IPS-NIHi7 (cell line): ENCODE results near the gene INTS6.

Source experiments
- DNase-seq: peaks from one replicate; pipeline ENCODE4 v3.0.0; 2012; ENCODE audit warnings: mixed read lengths; ENCODE audit errors: extremely low spot score

The INTS6 gene

DNA sequence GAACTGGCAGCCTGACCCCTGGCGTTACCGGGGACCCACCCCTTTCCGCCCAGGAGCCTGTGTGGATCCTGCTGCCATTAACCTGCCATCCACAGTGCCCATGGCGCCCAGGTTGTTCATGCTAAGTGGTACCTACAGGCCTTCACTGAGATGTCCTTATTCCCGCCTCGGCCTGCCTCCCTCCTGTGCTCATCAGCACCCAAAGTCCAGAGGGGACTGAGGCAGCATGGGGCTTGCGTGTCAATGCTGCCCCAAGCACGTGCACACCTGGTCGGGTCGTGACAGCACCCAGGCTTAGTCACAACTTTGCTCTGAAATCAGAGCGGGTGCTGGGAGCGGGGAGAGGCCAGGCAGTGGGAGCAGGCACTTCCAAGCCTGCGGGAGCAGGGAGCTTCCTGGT lies 3.7 kb upstream of the INTS6 start:
- DNase-seq = no peak

DNA sequence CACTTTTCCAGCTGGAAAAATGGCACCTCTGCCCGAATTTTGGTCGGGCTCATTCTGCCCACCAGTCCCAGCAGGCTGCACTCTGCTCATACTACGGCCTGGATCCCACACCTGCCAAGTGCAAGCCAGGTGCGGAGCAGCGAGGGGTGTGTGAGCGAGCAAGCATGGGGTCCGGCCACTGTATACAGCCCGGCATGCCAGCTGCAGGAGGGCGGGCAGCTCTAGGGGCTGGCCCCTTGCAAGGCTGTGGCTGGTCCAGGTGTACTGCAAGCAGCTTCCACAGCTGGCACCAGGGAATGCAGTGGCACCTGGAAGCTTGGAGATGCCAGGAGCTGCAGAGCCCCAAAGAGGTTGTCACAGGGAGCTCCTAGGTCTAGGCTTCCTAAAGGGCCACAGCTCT lies 2.7 kb upstream of the INTS6 start:
- no peak for DNase-seq

DNA sequence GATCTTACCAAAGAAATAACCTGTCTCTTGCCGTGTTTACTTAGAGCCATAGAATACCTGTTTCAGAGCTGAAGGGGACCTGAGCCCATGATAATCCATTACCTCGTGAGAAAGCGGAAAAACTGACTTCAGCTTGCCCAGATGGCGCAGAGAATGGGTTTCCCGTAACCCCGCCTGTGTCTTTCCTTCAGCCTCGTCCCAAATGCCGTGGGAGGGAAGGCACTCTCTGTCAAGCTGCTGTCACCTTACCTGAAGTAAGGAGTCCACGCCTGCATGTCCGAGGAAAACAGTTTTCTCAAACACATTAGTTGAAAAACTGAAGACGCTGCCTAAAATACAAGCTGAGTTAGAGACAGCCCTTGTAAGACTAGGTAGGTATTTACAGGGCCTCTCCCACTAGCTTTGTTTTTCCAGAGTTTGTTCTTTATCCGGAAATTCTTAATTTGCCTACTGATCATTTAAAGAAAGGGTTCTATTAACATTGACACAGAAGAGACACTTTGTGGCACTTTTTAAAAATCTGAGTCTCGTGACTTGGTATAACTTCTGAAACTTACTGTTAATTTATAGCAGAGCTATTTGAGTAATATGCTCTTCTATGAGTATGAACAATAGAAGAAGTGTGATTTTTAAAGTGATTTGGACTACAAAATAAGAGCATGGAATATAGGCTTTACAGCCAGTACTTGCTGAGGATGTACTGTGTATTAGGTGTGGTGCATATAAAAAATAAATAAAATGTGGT lies 1.3 kb upstream of the INTS6 start:
- peak; percentile 34 for DNase-seq

GRCh38 chr13:51453207-51453958 lies 547 bp upstream of the INTS6 start:
- DNase-seq = peak; percentile 78

- peak; percentile 62 for DNase-seq
These were observed 1.1 kb downstream of the INTS6 start for GRCh38 chr13:51451467-51452360.

- DNase-seq = no peak
These were observed 1.7 kb downstream of the INTS6 start for GRCh38 chr13:51451134-51451466.

DNA sequence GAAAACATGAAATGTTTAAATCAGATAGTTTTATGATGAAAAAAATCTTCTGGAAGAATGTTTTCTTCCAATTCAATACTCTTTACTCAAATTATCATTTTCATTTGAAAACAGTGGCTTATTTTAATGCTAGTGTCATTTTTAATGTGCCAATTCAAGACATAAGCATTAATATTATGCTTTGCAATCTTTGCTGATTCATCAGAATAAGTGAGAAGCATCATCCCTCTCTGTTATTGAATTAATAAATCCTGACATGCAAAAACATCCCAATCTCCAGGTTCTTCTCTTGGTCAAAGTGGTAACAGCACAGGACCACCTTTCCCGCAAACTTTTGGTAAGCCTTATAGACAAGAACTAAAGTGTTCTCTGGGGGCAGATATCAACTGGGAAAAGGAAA lies 3.8 kb downstream of the INTS6 start:
- no peak for DNase-seq

DNA sequence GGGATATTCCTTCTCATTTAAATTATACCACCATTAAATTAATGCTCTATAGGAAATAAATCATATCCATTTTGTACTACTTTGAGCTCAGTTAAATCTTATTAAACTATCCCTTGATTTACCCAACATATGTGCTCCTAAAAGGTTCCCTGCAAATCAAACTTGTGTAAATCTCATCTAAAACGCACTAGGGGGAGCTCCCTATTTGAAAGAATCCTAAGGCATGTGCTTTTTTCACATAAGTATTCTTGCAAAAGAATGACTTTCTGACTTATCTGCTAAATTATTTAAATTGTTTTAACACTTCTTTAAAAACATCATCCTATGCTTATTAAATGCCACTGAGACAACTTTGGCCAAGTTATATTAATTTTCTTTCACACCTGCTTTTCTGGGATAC lies 7.9 kb downstream of the INTS6 start:
- DNase-seq = no peak

DNA sequence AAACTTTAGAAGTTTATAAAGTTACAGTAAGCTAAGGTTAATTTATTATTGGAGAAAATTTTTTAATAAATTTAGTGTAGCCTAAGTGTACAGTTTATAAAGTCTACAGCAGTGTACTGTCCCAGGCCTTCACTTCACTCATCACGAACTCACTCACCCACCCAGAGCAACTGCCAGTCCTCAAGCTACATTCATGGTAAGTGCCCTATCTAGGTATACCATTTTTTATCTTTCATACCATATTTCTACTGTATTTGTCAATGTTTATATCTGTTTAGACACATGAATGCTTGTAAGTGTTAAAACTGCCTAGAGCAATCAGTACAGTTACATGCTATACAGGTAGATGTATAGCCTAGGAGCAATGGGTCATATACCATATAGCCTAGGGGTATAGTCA lies 12.5 kb downstream of the INTS6 start:
- no peak for DNase-seq

- no peak for DNase-seq
These were observed 15.2 kb downstream of the INTS6 start for GRCh38 chr13:51437550-51438127.

- DNase-seq = no peak
These were observed 17.7 kb downstream of the INTS6 start for GRCh38 chr13:51435002-51435578.

DNA sequence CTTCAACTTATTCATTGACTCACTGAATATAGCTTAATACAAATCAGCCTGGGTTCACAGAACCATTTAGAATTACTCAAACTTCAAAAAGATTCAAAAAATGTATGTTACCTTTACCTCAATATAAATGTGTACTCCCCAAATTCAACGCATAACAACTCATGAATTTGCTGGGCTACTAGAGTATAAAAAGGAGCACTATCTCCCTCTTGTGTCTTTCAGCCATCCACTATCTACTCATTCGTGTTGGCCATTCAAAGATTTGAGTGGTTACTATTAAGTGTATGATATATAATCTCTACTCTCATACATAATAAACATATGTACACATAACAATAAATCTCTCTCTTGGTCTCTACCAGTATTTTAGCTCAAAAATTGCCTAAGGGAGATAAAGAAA lies 20.3 kb downstream of the INTS6 start:
- DNase-seq = no peak

DNA sequence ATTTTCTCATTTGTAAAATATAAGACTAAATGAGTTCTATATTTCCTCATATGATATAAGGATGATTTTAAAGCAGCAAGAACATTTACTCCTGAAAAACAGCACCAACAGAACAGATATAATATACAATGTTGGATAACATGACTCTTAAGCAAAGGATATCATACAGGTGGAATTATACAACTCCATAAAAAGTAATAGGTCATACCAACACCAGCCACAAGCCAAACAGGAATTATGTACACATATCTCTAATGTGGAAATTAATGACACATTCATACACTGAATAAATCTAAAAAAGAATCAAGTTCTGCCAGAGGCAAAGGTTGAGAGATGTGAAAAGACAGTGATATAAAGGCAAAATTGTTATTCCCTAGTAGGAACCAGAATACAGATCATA lies 25.9 kb downstream of the INTS6 start:
- no peak for DNase-seq

- DNase-seq = no peak
These were observed 27.3 kb downstream of the INTS6 start for GRCh38 chr13:51425410-51426042.

GRCh38 chr13:51423766-51424165 lies 29.1 kb downstream of the INTS6 start:
- no peak for DNase-seq

- no peak for DNase-seq
These were observed 30.4 kb downstream of the INTS6 start for GRCh38 chr13:51422484-51422883.

DNA sequence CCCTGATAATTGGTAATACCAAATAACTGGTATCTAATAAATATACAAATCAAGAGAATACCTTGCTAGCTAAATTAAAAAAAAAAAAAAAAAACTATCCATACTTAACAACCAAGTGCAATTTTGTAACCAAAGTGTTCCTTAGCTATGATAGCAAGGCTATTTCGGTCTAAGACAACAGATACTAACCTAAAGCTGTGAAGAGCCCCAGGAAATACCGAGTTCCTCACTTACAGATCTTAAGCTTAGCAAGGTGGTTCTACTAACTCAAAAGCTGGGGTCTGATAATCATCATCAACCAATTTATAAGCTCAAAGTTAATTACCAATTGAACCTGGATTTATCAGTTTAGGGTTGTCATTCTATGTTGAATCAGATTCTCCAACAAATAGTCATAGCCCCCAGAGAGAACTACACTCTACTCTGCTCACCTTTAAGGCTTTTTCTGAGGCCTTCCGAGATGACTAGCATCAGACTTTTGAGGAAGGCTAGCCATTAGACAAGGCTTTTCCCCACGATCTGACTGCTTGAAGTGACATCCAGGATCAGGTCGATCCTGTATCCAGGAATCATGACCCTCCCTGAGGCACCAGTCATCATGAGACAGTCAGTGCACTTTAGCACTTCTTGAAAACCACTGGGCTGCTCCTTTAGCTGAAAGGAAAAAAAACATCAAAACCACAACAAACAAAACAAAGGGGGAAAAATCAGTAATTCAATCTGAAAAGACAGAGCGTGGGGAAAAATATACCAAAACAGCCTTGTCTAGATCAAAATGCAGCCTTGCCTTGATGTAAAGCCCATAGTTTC lies 31.9 kb downstream of the INTS6 start:
- no peak for DNase-seq

- no peak for DNase-seq
These were observed 33.7 kb downstream of the INTS6 start for GRCh38 chr13:51419001-51419636.

DNA sequence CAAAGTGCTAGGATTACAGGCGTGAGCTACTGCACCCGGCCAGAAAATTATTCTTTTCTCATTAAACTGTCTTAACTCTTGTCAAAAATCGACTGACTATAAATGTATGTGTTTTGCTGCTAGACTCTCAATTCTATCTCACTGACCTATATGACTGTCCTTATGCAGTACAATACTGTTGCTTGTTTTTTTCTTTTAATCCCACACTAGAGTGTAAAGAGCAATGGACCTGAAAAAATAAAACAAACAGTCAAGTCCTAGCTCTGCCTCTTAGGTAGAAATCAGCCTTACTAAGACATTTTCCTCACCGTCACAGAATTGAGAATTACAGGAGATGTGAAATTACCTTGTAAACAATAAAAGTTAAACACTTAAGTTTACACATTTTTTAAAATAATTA lies 35.1 kb downstream of the INTS6 start:
- DNase-seq = no peak

DNA sequence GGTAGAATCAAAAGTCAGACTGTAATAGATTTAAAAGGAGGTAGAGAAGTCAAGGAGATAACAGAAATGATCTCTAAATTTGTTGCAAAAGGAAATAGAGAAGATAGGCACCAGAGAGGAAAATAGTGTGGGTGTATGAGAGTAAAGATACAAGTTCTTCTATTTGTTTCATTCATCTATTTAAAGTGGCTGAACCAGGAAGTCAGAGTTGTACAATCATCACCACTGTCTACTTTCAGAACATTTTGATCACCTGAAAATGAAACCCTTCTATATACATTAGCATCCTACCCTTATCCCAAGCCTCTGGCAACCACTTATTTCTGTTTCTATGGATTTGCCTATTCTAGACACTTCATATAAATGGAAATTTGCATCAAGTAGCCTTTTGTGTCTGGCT lies 36.7 kb downstream of the INTS6 start:
- no peak for DNase-seq
